Hepatocyte (in vitro differentiated cells): Measurements from ENCODE around the gene CYREN.

Experiments used
- CTCF ChIP-seq: fragments of 200-600 bp; sonication (generic); IDR thresholded peaks from 2 replicates; pipeline ENCODE4 v1.5.1; 2016; ENCODE audit warnings: antibody characterized with exemption, mild to moderate bottlenecking; ENCODE audit not compliant: poor library complexity
- EZH2 ChIP-seq: fragments of 200-600 bp; sonication (generic); IDR thresholded peaks from 2 replicates; pipeline ENCODE4 v1.6.1; 2016; ENCODE audit warnings: antibody characterized with exemption, mild to moderate bottlenecking, borderline replicate concordance
- EZH2phosphoT487 ChIP-seq: fragments of 200-600 bp; sonication (generic); IDR thresholded peaks from one replicate; pipeline ENCODE4 v1.6.1; 2018; ENCODE audit warnings: antibody characterized with exemption, mild to moderate bottlenecking, low read depth, moderate library complexity; ENCODE audit not compliant: unreplicated experiment, severe bottlenecking

- TF ChIP-seq EZH2phosphoT487 (no peak), CTCF (no peak), EZH2 (no peak)
These were observed 26.8 kb upstream of the CYREN start for GRCh38 chr7:135197343-135197742.
